ENCODE measurements around the gene PARP12.

The PARP12 gene

DNA sequence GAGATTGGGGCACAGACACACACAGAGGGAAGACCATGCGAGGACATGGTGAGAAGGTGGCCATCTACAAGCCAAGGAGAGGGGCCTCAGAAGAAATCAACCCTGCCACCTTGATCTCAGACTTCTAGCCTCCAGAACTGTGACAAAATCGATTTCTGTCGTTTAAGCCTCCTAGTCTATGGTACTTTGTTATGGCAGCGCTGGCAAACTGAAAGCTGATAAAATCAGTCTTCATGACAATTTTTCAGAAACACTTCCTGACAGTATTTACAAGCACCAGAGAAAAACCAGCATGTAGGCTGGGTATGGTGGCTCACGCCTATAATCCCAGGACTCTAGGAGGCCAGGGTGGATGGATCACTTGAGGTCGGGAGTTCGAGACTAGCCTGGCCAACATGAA lies 4.2 kb downstream of the PARP12 start:
- DNase-seq = no peak

DNA sequence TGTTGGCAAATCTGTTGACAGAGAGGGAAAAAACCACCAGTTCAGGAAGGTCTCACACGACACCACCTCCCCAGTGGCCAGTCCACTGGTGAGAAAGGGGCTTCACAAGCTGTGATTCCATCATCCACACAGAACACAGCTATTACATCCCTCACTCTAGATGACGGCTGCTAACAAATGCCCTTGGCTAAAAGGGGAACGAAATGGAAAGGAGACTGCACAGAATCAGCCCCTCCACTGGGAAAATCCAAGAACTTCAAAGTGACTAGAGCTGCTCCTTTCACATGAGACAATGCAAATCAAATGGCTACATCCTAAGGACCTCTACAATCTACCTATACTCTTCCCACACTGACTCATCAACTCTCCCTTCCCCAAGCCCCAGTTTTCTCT lies 5.6 kb downstream of the PARP12 start:
- DNase-seq = no peak

DNA sequence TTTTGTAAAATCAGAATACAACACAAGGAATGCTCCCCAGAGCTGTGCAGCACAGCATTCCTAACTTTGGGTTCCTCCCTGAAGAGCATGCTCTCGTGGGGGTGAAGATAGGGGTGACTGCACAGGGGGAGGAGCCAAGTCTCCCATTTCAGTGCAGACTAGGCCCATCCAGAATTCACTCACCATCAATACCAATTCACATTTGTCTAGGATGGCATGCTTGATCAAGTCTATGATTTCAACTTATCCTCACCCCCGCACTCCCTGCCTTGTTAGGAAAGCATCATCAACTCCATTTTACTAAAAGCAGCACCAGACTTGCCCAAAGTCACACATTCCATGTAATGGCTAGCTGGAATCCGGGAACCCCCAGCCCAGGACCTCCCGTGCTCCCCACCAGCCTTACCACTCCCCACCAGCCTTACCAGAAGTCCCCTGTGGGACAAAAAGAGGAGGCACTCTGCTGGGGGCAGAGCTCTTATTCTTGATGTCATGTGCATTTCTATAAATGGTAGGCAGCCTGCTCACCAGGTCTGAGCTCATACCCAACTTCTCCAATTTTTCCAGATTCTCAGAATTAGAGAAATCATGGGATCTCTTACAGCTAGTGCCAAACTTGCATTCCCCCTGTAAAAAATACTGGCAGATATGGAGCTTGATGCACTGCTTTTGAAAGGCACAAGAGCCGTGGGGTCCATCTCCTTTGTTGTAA lies 6.2 kb downstream of the PARP12 start:
- DNase-seq = no peak

GRCh38 chr7:140055833-140056232 lies 6.9 kb downstream of the PARP12 start:
- DNase-seq = no peak

GRCh38 chr7:140054751-140055150 lies 8.0 kb downstream of the PARP12 start:
- no peak for DNase-seq

DNA sequence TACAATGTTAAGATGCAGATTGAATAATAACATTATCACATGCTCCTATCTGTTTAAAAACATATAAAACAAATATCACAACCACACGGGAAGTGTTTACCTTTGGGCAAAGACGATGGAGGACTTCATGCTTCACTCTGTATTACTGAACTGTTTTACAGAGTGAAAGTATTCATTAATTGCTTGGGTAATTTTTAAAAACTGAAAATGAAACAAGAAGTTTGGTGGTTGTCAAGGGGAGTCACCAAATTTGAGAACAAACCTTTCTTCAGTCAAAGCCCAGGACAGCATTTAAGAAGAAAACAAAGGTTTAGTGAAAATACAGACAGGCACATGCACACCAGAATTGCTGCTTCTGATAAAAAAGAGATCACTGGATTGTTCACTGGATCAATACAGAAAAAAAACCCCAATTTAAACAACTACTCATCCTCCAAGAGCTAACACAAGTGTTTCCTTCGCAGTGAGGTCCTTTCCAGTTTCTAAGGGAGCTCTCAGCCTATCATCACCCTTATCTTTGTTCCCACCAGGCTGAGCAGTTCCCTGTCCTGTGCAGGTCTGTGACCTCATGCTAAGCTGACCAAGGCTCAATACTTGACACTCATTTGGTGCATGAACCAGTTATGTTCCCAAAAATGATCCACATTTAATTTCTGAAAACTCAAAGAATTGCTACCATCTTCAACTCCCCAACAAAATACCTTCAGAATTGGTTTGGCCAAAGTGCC lies 8.8 kb downstream of the PARP12 start:
- no peak for DNase-seq

GRCh38 chr7:140051820-140052219 lies 10.9 kb downstream of the PARP12 start:
- DNase-seq = no peak

- no peak for DNase-seq
Measured at GRCh38 chr7:140050100-140050499, 12.7 kb downstream of the PARP12 start.

GRCh38 chr7:140049339-140050024 lies 13.3 kb downstream of the PARP12 start:
- DNase-seq = peak in 1 of 2 experiments; percentile 5

- no peak for DNase-seq
Measured at GRCh38 chr7:140048989-140049338, 13.8 kb downstream of the PARP12 start.

GRCh38 chr7:140048138-140048537 lies 14.6 kb downstream of the PARP12 start:
- no peak for DNase-seq

GRCh38 chr7:140047197-140047596 lies 15.6 kb downstream of the PARP12 start:
- no peak for DNase-seq

DNA sequence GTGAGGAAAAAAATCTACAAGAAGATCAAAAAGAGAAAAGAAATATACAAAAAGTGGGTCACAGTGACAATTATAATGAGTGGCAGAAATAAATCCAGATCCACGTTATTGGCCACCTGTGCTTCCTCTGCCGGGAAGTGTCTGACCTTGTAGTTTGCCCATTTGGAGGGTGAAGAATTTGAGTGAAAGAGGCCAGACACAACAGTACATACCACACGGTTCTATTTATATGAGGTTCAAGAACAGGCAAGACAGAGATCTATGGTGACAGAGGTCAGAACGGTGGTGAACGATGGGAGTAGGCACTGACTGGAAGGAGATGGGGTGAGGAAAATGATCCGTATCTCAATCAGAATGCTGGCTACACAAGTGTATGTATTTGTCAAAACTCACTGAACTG lies 17.1 kb downstream of the PARP12 start:
- DNase-seq = no peak

DNA sequence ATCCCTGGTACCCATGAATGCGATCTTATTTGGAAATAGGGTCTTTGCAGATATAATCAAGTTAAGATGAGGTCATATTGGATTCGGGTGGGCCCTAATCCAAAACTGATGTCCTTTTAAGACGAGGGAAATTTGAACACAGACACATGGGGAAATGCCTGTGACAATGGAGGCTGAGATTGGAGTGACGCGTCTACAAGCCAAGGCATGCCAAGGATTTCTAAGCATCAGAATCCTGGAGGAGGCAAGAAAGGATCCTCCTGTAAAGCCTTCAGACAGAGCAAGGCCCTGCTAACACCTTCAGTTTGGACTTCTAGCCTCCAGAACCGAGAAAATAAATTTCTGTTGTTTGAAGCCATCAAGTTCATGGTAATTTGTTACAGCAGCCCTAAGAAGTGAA lies 18.5 kb downstream of the PARP12 start:
- no peak for DNase-seq

GRCh38 chr7:140042386-140042670 lies 20.4 kb downstream of the PARP12 start:
- no peak for DNase-seq

DNA sequence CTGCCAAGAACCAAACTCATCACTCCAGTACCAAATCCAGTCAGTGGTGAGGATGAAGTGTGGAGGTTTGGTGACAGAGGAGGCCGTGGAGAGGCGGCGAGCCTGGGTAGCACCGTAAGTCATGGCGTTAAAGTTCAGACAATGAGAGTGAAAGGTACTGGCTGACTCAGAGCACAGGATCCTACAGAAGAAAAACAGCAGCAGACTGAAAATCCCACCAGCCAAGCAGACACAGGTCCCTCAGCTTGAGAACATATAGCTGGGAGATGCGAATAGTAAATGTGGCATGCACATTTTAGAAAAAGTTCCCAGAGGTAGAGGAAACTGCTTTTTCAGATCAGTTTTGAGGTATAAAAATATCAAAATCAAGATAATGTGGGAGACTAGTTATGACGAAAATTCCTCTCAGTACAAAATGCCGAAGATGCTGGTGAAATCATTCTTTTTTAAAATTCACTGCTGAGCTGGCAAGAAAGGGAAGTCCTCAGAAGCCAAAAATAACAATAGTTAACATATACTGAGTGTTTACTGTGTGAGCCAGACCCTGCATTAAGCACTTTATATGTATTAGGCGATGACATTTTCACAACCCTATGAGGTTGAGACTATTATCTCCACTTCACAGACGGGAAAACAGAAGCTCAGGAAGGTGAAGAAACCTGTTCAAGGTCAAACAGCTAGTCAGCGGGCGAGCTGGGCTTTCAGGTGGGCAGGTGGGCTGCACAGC lies 20.9 kb downstream of the PARP12 start:
- DNase-seq = no peak

DNA sequence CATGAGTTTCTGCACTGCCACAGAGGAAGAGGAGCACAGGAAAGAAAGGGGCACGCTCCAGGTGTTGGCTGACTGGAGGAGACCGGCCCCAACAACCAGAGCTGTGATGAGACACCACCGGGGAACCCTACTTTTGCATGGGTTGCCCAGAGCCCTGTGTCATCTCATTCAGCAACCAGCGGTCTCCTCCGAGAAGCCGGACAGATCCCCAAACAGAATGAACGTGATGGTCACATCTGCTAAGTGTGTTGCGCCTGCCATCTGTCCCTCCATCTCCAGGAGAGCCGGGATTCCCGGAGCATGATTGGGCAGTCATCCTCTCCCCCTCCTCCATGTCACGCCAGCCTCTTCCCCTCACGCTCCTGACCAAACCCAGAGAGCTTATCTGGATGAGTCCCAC lies 22.9 kb downstream of the PARP12 start:
- DNase-seq = no peak

DNA sequence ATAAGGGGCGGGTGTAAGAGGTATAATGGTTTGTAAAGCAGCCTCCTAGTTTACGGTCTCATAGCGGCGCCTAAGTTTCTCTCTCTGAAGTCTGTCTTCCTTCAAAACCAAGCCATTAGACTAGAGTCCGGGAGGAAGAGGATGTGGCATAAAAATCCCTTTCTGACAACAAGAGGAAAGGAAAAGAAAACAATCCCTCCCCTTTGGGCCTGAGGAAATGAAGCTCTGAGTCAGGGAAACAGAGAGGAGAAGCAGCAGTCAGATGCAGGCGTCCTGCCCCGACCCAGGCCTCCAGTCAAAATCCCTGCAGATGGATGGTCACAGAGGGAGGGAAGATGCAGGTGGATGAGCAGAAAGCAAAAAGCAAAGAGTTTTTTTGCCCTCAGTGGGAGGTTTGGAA lies 23.7 kb downstream of the PARP12 start:
- no peak for DNase-seq

- DNase-seq = no peak
Measured at GRCh38 chr7:140036224-140036962, 26.4 kb downstream of the PARP12 start.

DNA sequence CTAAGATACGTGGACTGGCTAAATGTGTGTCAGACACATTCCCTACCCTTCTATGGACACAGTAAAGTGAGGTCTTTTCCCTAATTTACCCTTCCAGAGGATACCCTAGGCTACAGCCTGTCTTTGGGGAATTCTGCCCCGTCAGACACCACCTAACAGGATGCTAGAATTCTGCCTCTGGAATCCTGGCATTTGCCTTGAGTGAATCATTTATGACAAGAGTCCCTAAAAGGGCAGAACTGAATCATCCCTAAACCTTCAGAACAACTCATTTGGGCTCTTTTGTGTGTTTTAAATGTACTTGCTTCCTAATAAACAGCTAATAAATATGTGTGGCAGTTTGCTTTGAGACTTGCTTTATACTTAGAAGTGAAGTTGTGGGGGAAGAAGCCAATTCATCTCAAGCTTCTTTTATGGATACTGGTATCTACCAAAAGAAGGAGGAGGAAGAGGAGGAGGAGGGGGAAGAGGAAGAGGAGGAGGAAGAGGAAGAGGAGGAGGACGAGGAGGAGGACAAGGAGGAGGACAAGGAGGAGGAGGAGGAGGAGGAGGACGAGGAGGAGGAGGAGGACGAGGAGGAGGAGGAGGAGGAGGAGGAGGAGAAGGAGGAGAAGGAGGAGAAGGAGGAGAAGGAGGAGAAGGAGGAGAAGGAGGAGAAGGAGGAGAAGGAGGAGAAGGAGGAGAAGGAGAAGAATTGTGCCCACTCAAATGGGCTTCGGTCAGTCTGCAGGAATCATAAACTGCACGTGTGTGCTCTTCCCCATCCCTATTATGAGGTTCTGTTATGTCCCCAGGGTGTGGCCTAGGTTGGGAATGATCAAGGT lies 27.1 kb downstream of the PARP12 start:
- DNase-seq = no peak

DNA sequence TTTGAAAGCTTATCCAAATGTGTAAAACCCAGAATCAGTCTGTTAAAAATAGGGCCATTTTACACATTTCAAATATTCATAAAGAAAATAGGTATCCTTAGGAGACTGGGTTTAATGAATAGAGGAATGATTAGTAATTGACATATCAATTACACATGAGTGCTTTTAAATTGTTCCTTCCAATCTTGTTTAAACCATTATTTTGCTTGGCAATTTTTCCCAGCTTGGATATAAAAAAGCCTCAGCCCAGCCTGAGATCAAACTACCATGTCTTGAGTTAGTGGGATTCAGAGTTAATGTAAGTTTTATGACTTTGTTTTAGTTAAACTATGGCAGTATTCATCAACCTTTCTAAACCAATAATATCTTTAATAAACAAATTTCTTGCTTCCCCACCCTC lies 28.3 kb downstream of the PARP12 start:
- DNase-seq = no peak

DNA sequence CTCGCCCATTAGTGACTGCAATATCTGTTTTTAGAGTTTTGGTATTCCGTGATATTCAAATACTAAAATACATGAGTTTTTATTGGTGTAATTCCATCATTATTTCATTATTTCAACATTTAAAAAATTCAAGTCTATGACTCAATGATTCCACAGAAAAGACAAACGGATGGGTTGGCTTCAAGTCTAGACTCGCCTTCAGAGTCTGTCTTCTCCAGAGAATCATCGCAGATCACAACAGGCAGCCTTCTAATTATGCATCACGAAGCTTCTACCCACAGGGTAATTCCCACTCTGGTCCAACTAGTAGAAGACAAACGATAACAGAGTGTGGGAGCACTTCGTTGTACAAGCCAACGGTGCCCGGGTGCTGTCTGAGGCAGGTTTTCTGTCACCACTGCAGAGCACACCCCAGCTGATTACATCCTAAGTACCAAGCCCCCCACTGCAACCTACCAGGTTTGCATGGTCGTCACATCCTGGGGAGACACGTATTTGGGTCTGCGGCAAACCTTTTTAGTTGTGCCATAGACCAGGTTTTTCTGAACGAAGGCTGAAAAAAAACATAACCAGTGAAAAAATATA lies 28.9 kb downstream of the PARP12 start:
- no peak for DNase-seq

All from NCI-H2081 (cell line).